Stimulated activated CD4-positive, alpha-beta T cell treated with anti-CD3 and anti-CD28 coated beads, TNF-alpha, amount 100 ng/mL, for 1 hour (primary cell): ENCODE results near the gene SIK3.

Source experiments
- DNase-seq, 3 donors: peaks; one replicate each; pipeline ENCODE4 v3.0.0-alpha.2; 2020; ENCODE audit warnings: low read depth in 3 of 3, low spot score in 1 of 3

SIK3 gene

GRCh38 chr11:116828632-116829524 lies 269.4 kb downstream of the SIK3 start:
- no peak for DNase-seq

- no peak for DNase-seq
Measured at GRCh38 chr11:116827461-116827860, 270.8 kb downstream of the SIK3 start.

DNA sequence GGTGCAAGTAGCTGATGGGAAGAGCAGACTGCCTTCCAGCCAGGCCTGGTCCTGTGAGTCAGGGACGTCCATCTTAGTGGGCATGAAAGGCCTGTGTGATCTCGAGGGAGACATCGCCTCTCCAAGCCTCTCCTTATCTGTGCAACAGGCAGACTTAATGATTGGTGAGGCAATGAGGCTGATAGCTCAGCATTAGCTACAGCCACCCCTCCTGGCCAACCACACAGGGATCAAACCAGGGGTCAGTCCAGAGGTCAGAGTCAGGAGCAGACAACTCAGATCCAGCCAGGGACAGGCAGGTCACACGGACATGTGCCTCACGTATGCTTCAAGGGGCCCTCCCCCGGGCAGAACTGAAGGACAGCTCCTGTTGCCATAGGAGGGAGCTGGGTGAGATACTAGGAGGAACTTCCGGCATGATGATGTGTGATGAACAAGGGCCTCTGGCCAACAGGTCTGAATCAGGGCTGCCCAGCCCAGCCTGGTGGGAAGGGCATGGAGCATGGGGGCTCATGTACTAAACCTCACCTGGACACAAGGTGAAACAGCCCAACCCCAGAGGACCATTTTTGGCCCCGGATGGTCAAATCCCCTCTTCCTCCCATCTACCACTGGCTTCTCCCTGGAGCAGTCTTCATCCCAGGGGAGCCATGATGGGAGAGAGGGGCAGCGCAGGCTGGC lies 271.3 kb downstream of the SIK3 start:
- DNase-seq, result no peak

DNA sequence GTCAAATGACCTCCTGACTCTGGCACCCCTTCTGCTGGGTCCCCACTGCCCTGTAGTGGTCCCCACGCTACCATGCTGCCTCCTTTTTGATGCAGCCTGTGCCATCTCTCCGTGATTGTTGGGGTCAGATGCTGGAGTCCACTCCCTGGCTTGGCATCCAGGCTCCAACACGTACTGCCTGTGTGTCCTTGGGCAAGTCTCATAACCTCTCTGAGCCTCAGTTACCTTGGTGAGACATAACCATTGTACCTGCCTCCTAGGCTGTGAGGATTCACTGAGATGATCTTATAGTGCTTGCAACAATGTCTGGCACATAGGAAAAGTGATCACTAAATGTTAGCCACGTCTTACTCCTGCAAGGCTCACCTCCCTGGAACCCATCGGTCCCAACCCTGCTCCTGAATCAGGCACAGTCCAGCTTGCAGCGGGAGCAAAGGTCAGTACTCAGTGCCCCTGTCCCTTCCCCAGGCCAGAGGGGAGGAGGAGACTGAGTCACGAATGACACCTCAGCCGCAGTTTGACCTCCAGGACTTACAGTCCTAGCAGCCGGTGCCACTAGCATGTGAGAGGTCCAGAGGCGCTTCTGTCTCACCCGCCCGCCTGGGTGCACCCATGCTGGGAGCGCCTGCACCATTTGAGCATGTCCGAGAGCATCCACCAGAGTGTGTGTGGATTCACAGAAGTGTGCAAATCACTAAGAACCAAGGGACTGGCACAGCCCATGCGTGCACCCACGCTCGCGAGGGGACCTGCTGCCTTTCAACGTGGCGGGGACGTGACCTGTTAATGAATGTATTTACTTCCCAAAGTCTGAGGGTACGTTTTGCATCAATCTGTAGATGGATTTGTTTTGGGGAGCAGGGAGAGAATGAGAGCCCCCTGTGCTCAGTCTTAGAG lies 272.1 kb downstream of the SIK3 start:
- no peak for DNase-seq

DNA sequence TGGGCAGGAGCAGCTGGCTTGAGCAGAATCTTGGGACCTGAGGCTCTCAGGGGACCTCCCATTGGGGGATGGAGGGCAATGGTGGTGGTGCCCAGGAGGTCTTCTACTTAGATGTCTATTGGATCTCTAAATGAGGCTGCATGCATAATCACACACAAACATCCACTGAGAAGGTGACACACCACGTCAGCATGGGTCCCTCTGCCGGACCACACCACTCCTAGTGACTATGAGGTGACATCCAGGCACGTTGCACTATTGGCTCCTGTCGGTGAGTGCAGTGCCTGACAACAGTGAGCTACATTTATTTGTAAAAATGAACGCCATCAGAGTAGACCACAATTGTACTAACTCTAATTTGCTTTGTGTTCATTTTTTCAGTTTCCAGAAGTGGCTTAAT lies 272.8 kb downstream of the SIK3 start:
- DNase-seq, result no peak

GRCh38 chr11:116823031-116823843 lies 275.0 kb downstream of the SIK3 start, which contains the start of gene APOA4:
APOA4 (minus strand) TSS chr11:116823304; CDS start chr11:116823191, 113 bp downstream.
- DNase-seq, result no peak

DNA sequence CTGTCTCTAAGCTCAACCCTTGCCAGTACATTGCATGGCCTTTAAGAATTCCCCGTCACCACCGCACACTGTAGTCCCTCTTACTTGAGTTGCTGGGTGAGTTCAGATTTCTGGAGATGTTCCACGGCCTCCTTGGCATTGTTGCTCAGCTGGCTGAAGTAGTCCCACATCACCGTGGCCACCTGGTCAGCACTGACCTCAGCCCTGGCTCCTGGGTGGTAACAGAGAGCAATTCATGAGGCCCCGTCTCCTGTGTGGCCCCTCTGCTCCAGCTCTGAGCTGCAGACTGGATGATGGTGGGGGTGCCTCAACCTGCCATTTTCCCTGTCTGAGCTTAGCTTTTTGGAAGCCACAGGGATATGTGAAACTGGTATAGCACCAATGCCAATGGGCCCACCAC lies 275.7 kb downstream of the SIK3 start:
- no peak for DNase-seq

DNA sequence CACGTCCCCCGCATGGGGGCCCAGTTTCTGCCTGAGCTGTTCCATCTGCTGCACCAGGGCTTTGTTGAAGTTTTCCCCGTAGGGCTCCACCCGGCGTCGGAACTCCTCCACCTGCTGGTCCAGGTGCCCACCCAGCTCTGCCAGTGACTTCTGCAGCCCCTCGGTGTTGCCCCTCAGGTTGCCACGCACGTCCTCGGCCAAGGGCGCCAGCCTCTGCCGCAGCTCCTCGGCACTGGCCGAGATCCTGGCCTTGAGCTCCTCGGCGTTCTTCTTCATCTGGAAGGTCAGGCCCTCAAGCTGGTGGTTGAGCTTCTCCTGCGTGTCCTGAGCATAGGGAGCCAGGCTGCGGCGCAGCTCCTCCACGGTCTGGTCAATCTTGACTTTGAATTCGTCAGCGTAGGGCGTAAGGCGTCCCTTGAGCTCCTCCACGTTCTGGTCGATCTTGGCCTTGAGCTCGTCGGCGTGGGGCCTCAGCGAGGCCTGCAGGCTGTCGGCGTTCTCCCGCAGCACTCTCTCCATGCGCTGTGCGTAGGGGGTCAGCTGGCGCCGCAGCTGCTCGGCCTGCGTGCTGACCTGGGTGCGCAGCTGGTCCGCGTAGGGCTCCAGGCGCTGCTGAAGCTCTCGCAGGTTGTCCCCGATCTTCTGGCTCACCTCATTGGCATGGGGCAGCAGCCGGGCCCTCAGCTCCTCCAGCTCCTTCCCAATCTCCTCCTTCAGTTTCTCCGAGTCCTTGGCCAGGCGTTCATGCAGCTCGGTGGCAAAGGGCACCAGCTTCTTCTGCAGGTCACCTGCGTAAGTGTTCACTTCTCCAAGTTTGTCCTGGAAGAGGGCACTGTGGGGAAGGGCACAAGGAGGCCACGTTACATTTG lies 276.9 kb downstream of the SIK3 start:
- no peak for DNase-seq

DNA sequence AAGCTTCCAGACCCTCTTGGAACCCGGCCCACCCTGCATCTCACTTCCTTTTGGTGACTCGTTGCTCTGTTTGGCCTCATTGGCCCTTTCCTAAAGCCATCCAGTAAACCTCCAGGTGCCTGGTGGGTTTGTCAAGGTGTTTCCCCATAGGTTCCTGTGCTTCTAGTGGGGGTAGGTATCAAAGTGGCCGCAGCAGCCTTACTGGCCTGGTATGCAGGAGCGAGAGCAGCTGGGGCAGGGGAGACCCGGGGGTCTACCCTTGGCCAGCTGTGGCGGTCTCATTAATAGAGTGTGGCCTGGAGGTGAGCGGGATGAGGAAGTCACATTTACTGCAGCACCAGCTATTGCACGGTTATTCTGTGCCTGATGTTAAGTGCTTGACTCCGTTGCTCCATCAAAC lies 279.2 kb downstream of the SIK3 start:
- no peak for DNase-seq

DNA sequence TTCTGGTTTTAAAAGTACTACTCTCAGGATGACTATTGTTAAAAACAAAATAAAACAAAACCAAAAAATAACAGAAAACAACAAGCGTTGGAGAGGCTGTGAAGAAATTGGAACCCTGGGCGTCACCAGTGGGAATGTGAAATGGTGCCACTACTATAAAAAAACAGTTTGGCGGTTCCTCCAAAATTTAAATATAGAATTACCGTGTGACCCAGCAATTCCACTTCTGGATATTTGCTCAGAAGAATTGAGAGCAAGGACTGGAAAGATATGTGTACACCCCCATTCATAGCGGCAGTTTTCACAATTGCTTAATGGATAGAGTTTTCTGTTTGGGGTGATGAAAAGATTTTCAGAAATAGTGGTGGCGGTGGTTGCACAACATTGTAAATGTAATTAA lies 283.7 kb downstream of the SIK3 start:
- no peak for DNase-seq

DNA sequence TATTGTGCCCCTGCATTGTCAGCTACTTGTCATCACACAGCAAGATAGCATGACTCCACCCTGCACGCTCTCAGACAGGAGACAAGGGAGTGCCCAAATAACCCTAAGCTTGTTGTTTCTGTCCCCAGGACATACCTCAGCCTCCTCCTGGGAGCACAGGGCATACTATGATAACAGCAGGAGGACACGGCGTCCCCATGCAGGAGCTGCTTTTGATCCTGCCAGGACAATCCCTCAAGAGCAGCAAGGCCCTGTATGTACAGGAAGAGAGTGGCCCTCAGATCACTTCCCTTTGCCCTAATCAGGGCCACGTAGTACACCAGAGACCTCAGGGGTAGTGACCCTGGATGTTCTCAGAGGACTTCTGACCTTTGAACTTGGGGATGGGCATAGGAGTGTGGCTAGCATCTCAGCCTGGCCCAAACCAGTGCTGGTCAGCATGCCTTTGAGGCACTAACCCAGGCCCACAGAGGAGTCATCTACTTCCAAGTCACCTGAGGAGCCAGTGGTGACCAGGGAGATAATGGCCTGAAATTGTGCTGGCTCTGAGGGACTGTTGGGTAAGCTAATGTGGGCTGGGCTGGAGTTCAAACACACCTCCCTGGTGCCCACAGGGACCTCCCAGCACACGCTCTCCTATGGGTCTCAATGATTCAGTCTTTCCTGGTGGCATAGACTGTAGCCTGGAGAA lies 284.3 kb downstream of the SIK3 start:
- no peak for DNase-seq

GRCh38 chr11:116813170-116813569 lies 285.1 kb downstream of the SIK3 start:
- DNase-seq, result no peak

GRCh38 chr11:116812109-116812508 lies 286.1 kb downstream of the SIK3 start:
- no peak for DNase-seq

DNA sequence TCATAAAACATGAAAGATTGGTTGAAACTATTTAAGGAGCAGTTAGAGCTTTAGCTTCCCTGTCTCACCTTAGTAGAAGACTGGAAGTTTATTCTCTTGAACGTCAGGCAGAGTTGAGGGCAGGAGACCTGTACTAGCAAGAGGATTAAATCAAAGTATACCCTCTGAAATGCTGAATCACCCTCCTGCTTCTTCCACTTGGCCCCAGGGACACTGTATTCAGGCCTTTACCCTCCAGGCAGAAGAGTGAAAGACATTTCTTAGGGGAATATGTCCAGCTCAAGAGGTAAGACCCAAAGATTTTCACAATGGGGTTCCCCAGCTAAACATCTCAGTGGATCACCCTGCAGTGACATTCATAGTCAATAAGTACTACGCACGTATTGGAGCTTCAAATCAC lies 287.0 kb downstream of the SIK3 start:
- DNase-seq, result no peak

DNA sequence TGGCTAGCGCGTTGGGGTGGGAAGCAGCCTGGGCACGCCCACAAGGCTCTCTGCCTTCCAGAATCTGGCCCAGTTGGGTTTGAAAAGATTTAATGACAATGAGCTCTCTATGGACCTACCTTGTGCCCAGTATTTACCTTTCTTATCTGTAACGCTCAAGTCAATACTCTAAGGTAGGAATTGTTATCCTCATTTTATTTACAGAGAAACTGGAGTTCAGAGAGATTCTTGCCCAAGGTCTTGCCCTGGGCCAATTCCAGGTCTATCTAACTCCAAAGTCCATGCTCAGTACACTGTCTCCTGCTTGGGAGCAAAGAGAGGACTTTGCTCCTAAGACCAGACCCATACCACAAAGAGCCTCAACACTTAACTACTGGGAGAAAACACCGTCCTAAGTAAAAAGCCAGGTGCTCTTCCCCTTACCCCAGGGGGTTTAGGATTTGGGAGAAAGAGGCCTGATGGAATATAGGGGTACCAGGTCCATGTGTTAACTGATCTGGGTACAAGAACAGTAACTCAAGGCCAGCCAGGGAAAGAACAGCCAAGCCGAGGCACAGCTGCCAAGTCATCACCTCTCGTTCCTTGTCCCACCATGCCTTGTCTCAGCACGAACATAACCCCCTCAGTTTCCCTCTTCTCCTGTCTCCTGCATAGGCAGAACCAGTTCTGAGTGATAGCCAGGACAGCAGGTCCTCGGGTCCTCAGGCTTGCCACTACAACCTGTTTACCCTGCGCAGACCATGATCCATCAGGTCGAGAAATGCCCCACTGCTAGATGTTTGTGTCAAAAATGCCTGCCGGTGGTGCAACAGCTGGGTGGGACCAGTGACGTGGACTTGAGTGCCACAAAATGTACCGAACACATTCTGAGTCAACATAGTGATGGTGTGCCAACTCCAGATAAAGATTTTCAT lies 289.7 kb downstream of the SIK3 start:
- DNase-seq, result no peak

DNA sequence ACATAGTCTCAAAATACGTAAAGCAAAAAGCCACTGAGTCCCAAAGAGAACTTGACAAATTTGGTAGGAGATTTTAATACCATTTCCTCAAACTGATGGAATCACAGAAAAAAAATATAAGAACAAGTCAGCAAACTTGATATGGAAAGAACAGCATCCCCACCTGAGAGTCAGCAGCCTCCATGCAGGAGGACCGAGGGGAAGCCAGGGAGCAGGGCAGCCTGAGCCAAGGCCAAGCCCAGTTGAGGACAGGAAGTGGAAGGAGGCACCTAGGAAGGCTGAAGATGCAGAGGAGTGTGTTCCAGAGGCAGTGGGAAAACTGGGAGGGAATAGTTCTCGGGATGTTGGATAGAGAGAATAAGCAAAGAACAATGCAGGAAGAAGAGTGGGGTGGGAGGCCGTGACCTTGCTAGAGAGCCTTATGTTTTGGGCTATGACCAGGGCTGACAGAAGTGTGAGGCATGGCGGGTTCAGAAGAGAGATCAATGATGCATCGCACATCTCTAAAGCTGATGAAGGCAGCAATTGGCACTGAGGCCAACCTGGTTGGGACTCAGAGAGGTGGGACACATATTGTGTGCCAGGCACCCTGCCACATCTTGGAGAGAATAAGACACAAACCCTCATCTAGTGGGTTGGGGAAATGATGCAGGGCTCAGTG lies 290.5 kb downstream of the SIK3 start:
- DNase-seq, result no peak

GRCh38 chr11:116804001-116804400 lies 294.2 kb downstream of the SIK3 start:
- DNase-seq, result no peak
